Activated CD8-positive, alpha-beta memory T cell treated with anti-CD3 and anti-CD28 coated beads, Interleukin-2, amount 50 U/mL, for 1 hour (primary cell): ENCODE measurements around the gene TWNK.
"Not testable (repeated sequence)": the region's sequence is repeated elsewhere in the genome, so short reads cannot be mapped to it uniquely, and the experiment has no call there.

Experiments
- DNase-seq: peaks from one replicate; pipeline ENCODE4 v3.0.0-alpha.2; 2020; ENCODE audit errors: extremely low read depth

Gene TWNK

GRCh38 chr10:100972904-100973535 lies 14.3 kb upstream of the TWNK start:
- DNase-seq, result no peak

DNA sequence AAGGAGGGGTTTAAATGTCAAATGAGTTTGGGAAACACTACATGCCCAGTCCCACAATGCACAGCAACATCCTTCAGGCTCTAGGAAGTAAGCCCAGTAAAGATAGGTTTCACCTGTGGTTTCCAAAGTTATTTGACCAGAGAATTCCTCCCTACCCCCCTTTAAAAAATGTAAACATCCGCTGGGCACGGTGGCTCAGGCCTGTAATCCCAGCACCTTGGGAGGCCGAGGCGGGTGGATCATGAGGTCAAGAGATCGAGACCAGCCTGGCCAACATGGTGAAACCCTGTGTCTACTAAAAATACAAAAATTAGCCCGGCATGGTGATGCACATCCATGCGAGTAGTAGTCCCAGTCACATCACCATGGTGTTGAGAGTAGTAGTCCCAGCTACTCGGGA lies 11.9 kb upstream of the TWNK start:
- DNase-seq, result not testable (repeated sequence)

DNA sequence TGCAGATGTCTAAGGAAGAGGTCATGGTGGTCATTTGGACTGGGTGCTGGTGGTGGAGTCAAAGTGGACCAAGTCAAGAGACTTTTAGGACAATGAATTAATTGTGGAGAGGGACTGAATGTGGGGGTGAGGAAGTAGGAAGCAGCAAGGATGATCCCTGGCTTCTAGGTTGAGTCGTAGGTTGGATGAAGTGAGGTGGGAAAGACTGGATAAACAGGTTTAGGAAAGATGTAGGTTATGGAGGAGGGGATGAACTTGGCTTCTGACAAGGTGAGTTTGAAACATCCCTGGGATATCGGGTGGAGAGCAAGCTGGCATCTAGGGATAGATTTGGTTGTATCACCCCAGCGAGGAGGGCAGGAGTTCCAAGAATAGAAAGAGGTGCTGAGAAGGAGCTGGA lies 10.4 kb upstream of the TWNK start:
- no peak for DNase-seq

DNA sequence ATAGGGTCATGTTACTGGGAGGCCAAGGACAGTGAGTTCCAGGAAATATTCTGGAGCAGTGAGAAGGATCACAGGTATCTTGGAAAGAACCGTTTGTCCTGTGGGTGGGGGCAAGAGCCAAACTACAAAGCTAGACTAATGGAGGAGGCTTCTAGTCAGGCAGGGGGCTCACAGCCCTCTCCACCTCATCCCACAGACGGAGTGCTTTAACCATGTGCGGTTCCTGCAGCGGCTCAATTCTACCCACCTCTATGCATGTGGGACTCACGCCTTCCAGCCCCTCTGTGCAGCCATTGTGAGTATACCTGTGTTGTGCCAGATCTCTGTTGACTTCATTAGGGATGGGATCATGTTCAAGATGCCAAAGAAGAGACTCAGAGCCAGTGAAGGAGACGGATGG lies 9.9 kb upstream of the TWNK start:
- DNase-seq, result no peak

- DNase-seq, result no peak
Measured at GRCh38 chr10:100978121-100978900, 9.0 kb upstream of the TWNK start.

DNA sequence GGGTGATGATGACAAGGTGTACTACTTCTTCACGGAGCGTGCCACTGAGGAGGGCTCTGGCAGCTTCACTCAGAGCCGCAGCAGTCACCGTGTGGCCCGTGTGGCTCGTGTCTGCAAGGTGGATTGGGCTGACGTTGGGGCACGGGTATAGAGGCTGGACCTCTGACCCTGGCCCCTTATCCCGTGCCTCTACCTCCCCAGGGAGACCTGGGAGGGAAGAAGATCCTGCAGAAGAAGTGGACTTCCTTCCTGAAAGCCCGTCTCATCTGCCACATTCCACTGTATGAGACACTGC lies 8.5 kb upstream of the TWNK start:
- no peak for DNase-seq

- DNase-seq, result no peak
Measured at GRCh38 chr10:100979791-100980272, 7.5 kb upstream of the TWNK start.

- DNase-seq, result no peak
Measured at GRCh38 chr10:100980311-100980710, 7.0 kb upstream of the TWNK start.

- DNase-seq, result no peak
Measured at GRCh38 chr10:100980711-100981110, 6.6 kb upstream of the TWNK start.

GRCh38 chr10:100981178-100981772 lies 6.1 kb upstream of the TWNK start:
- DNase-seq, result no peak

- DNase-seq, result no peak
Measured at GRCh38 chr10:100982916-100983830, 4.2 kb upstream of the TWNK start.

- no peak for DNase-seq
Measured at GRCh38 chr10:100983868-100984671, 3.3 kb upstream of the TWNK start.

GRCh38 chr10:100984672-100985177 lies 2.6 kb upstream of the TWNK start:
- DNase-seq, result no peak

DNA sequence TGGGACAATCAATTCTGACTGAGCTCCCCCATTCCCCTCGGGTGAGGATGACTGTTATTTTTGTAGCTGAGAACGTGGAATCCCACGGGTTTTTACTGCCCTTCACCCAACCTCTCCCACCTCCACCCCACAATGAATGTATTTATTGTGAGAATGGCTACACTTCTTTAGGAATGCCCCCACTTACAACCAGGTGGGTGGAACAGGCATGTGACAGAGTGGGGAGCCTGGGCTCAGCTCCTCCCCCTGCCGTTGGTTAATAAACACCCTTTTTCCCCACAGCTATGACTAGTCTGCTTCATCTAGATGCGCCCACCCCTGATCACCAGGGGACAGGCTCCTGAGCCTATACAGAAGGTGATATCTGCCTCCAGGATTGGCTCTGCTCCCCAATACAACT lies 2.0 kb upstream of the TWNK start:
- no peak for DNase-seq

GRCh38 chr10:100986623-100986951 lies 756 bp upstream of the TWNK start:
- no peak for DNase-seq

- DNase-seq, result no peak
Measured at GRCh38 chr10:100987685-100988049, 324 bp downstream of the TWNK start.

DNA sequence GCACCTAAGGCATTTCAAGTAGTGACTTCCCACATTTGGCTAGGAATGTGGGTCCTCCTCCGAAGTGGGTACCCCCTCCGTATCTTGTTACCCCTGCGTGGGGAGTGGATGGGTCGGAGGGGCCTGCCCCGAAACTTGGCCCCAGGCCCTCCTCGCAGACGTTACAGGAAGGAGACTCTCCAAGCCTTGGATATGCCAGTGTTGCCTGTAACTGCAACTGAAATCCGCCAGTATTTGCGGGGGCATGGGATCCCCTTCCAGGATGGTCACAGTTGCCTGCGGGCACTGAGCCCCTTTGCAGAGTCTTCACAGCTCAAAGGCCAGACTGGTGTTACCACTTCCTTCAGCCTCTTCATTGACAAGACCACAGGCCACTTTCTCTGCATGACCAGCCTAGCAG lies 823 bp downstream of the TWNK start:
- DNase-seq, result no peak

- no peak for DNase-seq
Measured at GRCh38 chr10:100989088-100989487, 1.7 kb downstream of the TWNK start.

GRCh38 chr10:100993986-100994708 lies 6.8 kb downstream of the TWNK start:
- DNase-seq, result no peak

- no peak for DNase-seq
Measured at GRCh38 chr10:100995181-100995580, 7.8 kb downstream of the TWNK start.
